Calu3 (cell line): ENCODE measurements around the gene FN3KRP. TPM values are rescaled to one million over a fixed set of nuclear protein-coding genes. Genes with fewer than 3 reads are reported as not detected.

Source experiments
- BruUV-seq: library from RNA; stranded (reverse); fragments of 400-500 nt; replicated peaks from 2 replicates; lab custom pipeline; 2021; lab: Mats Ljungman, UMichigan
- CTCF ChIA-PET: fragments of 300-600 bp; sonication (Branson Sonifier 250); formaldehyde crosslinking; loops from one replicate; lab custom pipeline; 2022; ENCODE audit warnings: antibody characterized with exemption; lab: Charles Lee
- DNase-seq: peaks from one replicate; pipeline ENCODE4 v3.0.0; 2022
- H3K27ac Mint-ChIP-seq: one replicate; pipeline ENCODE4 v1.8.0; 2022; ENCODE audit warnings: mixed read lengths; ENCODE audit not compliant: unreplicated experiment
- H3K27me3 Mint-ChIP-seq: one replicate; pipeline ENCODE4 v1.8.0; 2022; ENCODE audit warnings: mixed read lengths; ENCODE audit not compliant: unreplicated experiment
- H3K36me3 Mint-ChIP-seq: one replicate; pipeline ENCODE4 v1.8.0; 2022; ENCODE audit warnings: mild to moderate bottlenecking, moderate library complexity, mixed read lengths; ENCODE audit not compliant: insufficient read depth, unreplicated experiment
- H3K4me1 Mint-ChIP-seq: one replicate; pipeline ENCODE4 v1.8.0; 2022; ENCODE audit warnings: mild to moderate bottlenecking, low read depth, mixed read lengths; ENCODE audit not compliant: unreplicated experiment
- H3K4me3 Mint-ChIP-seq: one replicate; pipeline ENCODE4 v1.8.0; 2022; ENCODE audit warnings: mild to moderate bottlenecking, low read depth, moderate library complexity, mixed read lengths; ENCODE audit not compliant: unreplicated experiment
- H3K9me3 Mint-ChIP-seq: one replicate; pipeline ENCODE4 v1.8.0; 2022; ENCODE audit warnings: low read depth, mixed read lengths; ENCODE audit not compliant: unreplicated experiment
- CTCF ChIP-seq: fragments of 200-600 bp; IDR thresholded peaks from one replicate; pipeline ENCODE4 v1.8.0; 2022; ENCODE audit warnings: antibody characterized with exemption; ENCODE audit not compliant: unreplicated experiment
- intact Hi-C: fragments of 100-400 bp; cut with micrococcal nuclease; formaldehyde crosslinking; loops from one replicate; pipeline ENCODE4 v1.10.0; 2022; ENCODE audit not compliant: unreplicated experiment
- total RNA-seq: library from RNA; stranded (reverse); gene quantifications from 2 replicates; pipeline ENCODE4 v1.2.3, GENCODE V29; 2022

FN3KRP gene
- total RNA-seq, 1 experiment from 2014 or later = 49.9 TPM

- Mint-ChIP-seq H3K36me3 (peaks cover 23% of the 10 kb centered on the region), H3K27me3 (no peaks in the 10 kb centered on the region), H3K9me3 (peaks cover 5% of the 10 kb centered on the region), H3K27ac (no peak overlapping the region), H3K4me1 (peaks cover 16% of the 10 kb centered on the region), H3K4me3 (no peak overlapping the region)
- intact Hi-C loops = no loop called here
- no peak for TF ChIP-seq CTCF
- BruUV-seq = no TSS peak
- CTCF ChIA-PET = interaction anchor here (0.7 kb wide), 1 partner anchor 245 kb away, joined by 3 read pairs; no protein-coding TSS in a partner anchor
- no peak for DNase-seq
Observed at GRCh38 chr17:82681547-82681946, 35.0 kb upstream of the FN3KRP start.

- CTCF ChIA-PET = no interaction called here
- no peak for TF ChIP-seq CTCF
- no peak for DNase-seq
- BruUV-seq = TSS peak; percentile 56
- Mint-ChIP-seq H3K27me3 (no peaks in the 10 kb centered on the region), H3K9me3 (peaks cover 5% of the 10 kb centered on the region), H3K27ac (peak overlapping the region; percentile 93), H3K4me1 (peaks cover 30% of the 10 kb centered on the region), H3K36me3 (peaks cover 30% of the 10 kb centered on the region), H3K4me3 (peak overlapping the region; percentile 45)
- intact Hi-C loops = no loop called here
Observed at GRCh38 chr17:82683534-82683933, 33.0 kb upstream of the FN3KRP start.

GRCh38 chr17:82684228-82684841 lies 32.2 kb upstream of the FN3KRP start:
- H3K4me1 Mint-ChIP-seq = peaks cover 30% of the 10 kb centered on the region
- H3K27ac Mint-ChIP-seq = peak overlapping the region; percentile 93
- CTCF ChIA-PET = interaction anchor here (0.5 to 1.0 kb wide), 2 partner anchors 15 to 44 kb away, joined by 3 to 4 read pairs; no protein-coding TSS in a partner anchor

GRCh38 chr17:82685291-82685690 lies 31.2 kb upstream of the FN3KRP start:
- H3K4me1 Mint-ChIP-seq = peaks cover 37% of the 10 kb centered on the region
- DNase-seq = no peak
- no TSS peak for BruUV-seq
- intact Hi-C loops = no loop called here
- peaks cover 30% of the 10 kb centered on the region for H3K36me3 Mint-ChIP-seq
- no peak for TF ChIP-seq CTCF
- H3K27ac Mint-ChIP-seq = peak overlapping the region; percentile 93
- H3K9me3 Mint-ChIP-seq = peaks cover 5% of the 10 kb centered on the region
- CTCF ChIA-PET = interaction anchor here (0.7 kb wide), 1 partner anchor 29 kb away, joined by 3 read pairs; no protein-coding TSS in a partner anchor
- no peak overlapping the region for H3K4me3 Mint-ChIP-seq
- H3K27me3 Mint-ChIP-seq = no peaks in the 10 kb centered on the region

More at GRCh38 chr17:82684228-82684841, 32.2 kb upstream of the FN3KRP start:
- peak; percentile 51 for DNase-seq
- H3K27me3 Mint-ChIP-seq = no peaks in the 10 kb centered on the region
- TF ChIP-seq CTCF = no peak
- H3K9me3 Mint-ChIP-seq = peaks cover 5% of the 10 kb centered on the region
- H3K4me3 Mint-ChIP-seq = peak overlapping the region; percentile 45
- BruUV-seq = no TSS peak
- intact Hi-C loops = no loop called here
- H3K36me3 Mint-ChIP-seq = peaks cover 30% of the 10 kb centered on the region
